ENCODE measurements around the gene SEPTIN10.

GRCh38 chr2:109591206-109591605 lies 22.6 kb downstream of the SEPTIN10 start:
- TF ChIP-seq CTCF (IDR thresholded peaks at IDR 0.05) (no peak), EZH2 (IDR thresholded peaks at IDR 0.05) (no peak)

Measured in neural progenitor cell (in vitro differentiated cells).